ENCODE data around the gene ZNF506. TPM values are rescaled to one million over a fixed set of nuclear protein-coding genes. Genes with fewer than 3 reads are reported as not detected.

Gene ZNF506
- total RNA-seq, 1 donor from 2014 or later: 20.9 TPM

- no peak overlapping the region for H3K4me3 ChIP-seq (ENCODE audit: low read length in 3 of 3)
- no peak overlapping the region for H3K9ac ChIP-seq (ENCODE audit: low read depth in 1 of 3, low read length in 3 of 3)
- no peaks in the 10 kb centered on the region for H3K4me1 ChIP-seq (ENCODE audit: control insufficient read depth in 3 of 3, insufficient read depth in 3 of 3, low read length in 3 of 3)
- peaks cover 0 to 3% (median 2%) of the 10 kb centered on the region in 3 donors for H3K36me3 ChIP-seq (ENCODE audit: control insufficient read depth in 3 of 3, insufficient read depth in 3 of 3, low read length in 3 of 3)
- H3K9me3 ChIP-seq (ENCODE audit: control insufficient read depth in 3 of 3, low read length in 3 of 3): no peaks in the 10 kb centered on the region
- H3K27me3 ChIP-seq (ENCODE audit: control insufficient read depth in 3 of 3, insufficient read depth in 3 of 3, low read length in 3 of 3): no peaks in the 10 kb centered on the region
- no peak overlapping the region for H3K27ac ChIP-seq (ENCODE audit: low read depth, low read length)
These were observed 63.4 kb downstream of the ZNF506 start for GRCh38 chr19:19758164-19758563.

GRCh38 chr19:19752760-19753403 is 68.7 kb downstream of the ZNF506 start:
- no peaks in the 10 kb centered on the region for H3K27me3 ChIP-seq (ENCODE audit: control insufficient read depth in 3 of 3, insufficient read depth in 3 of 3, low read length in 3 of 3)
- H3K4me3 ChIP-seq (ENCODE audit: low read length in 3 of 3): no peak overlapping the region
- no peak overlapping the region for H3K9ac ChIP-seq (ENCODE audit: low read depth in 1 of 3, low read length in 3 of 3)
- no peak overlapping the region for H3K27ac ChIP-seq (ENCODE audit: low read depth, low read length)
- peaks cover 0 to 5% (median 0%) of the 10 kb centered on the region in 3 donors for H3K9me3 ChIP-seq (ENCODE audit: control insufficient read depth in 3 of 3, low read length in 3 of 3)
- H3K4me1 ChIP-seq (ENCODE audit: control insufficient read depth in 3 of 3, insufficient read depth in 3 of 3, low read length in 3 of 3): no peaks in the 10 kb centered on the region
- H3K36me3 ChIP-seq (ENCODE audit: control insufficient read depth in 3 of 3, insufficient read depth in 3 of 3, low read length in 3 of 3): peaks cover 0 to 2% (median 0%) of the 10 kb centered on the region in 3 donors

GRCh38 chr19:19751846-19752245 is 69.7 kb downstream of the ZNF506 start:
- no peaks in the 10 kb centered on the region for H3K27me3 ChIP-seq (ENCODE audit: control insufficient read depth in 3 of 3, insufficient read depth in 3 of 3, low read length in 3 of 3)
- no peak overlapping the region for H3K27ac ChIP-seq (ENCODE audit: low read depth, low read length)
- peaks cover 0 to 5% (median 0%) of the 10 kb centered on the region in 3 donors for H3K9me3 ChIP-seq (ENCODE audit: control insufficient read depth in 3 of 3, low read length in 3 of 3)
- H3K9ac ChIP-seq (ENCODE audit: low read depth in 1 of 3, low read length in 3 of 3): no peak overlapping the region
- H3K4me1 ChIP-seq (ENCODE audit: control insufficient read depth in 3 of 3, insufficient read depth in 3 of 3, low read length in 3 of 3): no peaks in the 10 kb centered on the region
- no peak overlapping the region for H3K4me3 ChIP-seq (ENCODE audit: low read length in 3 of 3)
- no peaks in the 10 kb centered on the region for H3K36me3 ChIP-seq (ENCODE audit: control insufficient read depth in 3 of 3, insufficient read depth in 3 of 3, low read length in 3 of 3)

GRCh38 chr19:19750842-19751790 is 70.4 kb downstream of the ZNF506 start:
- Histone ChIP-seq H3K9ac (ENCODE audit: low read depth in 1 of 3, low read length in 3 of 3) (no peak overlapping the region), H3K9me3 (ENCODE audit: control insufficient read depth in 3 of 3, low read length in 3 of 3) (peaks cover 0 to 5% (median 0%) of the 10 kb centered on the region in 3 donors), H3K27ac (ENCODE audit: low read depth, low read length) (no peak overlapping the region), H3K4me1 (ENCODE audit: control insufficient read depth in 3 of 3, insufficient read depth in 3 of 3, low read length in 3 of 3) (no peaks in the 10 kb centered on the region), H3K36me3 (ENCODE audit: control insufficient read depth in 3 of 3, insufficient read depth in 3 of 3, low read length in 3 of 3) (no peaks in the 10 kb centered on the region), H3K4me3 (ENCODE audit: low read length in 3 of 3) (no peak overlapping the region), H3K27me3 (ENCODE audit: control insufficient read depth in 3 of 3, insufficient read depth in 3 of 3, low read length in 3 of 3) (peaks cover 0 to 2% (median 0%) of the 10 kb centered on the region in 3 donors)

- Histone ChIP-seq H3K36me3 (ENCODE audit: control insufficient read depth in 3 of 3, insufficient read depth in 3 of 3, low read length in 3 of 3) (no peaks in the 10 kb centered on the region), H3K27ac (ENCODE audit: low read depth, low read length) (no peak overlapping the region), H3K4me3 (ENCODE audit: low read length in 3 of 3) (no peak overlapping the region), H3K9me3 (ENCODE audit: control insufficient read depth in 3 of 3, low read length in 3 of 3) (peaks cover 0 to 5% (median 0%) of the 10 kb centered on the region in 3 donors), H3K27me3 (ENCODE audit: control insufficient read depth in 3 of 3, insufficient read depth in 3 of 3, low read length in 3 of 3) (peaks cover 0 to 4% (median 0%) of the 10 kb centered on the region in 3 donors), H3K4me1 (ENCODE audit: control insufficient read depth in 3 of 3, insufficient read depth in 3 of 3, low read length in 3 of 3) (no peaks in the 10 kb centered on the region), H3K9ac (ENCODE audit: low read depth in 1 of 3, low read length in 3 of 3) (no peak overlapping the region)
These were observed 71.4 kb downstream of the ZNF506 start for GRCh38 chr19:19749908-19750841.

GRCh38 chr19:19749117-19749907 is 72.2 kb downstream of the ZNF506 start:
- H3K9me3 ChIP-seq (ENCODE audit: control insufficient read depth in 3 of 3, low read length in 3 of 3): peaks cover 0 to 5% (median 0%) of the 10 kb centered on the region in 3 donors
- no peak overlapping the region for H3K4me3 ChIP-seq (ENCODE audit: low read length in 3 of 3)
- peaks cover 0 to 6% (median 0%) of the 10 kb centered on the region in 3 donors for H3K27me3 ChIP-seq (ENCODE audit: control insufficient read depth in 3 of 3, insufficient read depth in 3 of 3, low read length in 3 of 3)
- H3K36me3 ChIP-seq (ENCODE audit: control insufficient read depth in 3 of 3, insufficient read depth in 3 of 3, low read length in 3 of 3): no peaks in the 10 kb centered on the region
- H3K27ac ChIP-seq (ENCODE audit: low read depth, low read length): no peak overlapping the region
- H3K4me1 ChIP-seq (ENCODE audit: control insufficient read depth in 3 of 3, insufficient read depth in 3 of 3, low read length in 3 of 3): no peaks in the 10 kb centered on the region
- H3K9ac ChIP-seq (ENCODE audit: low read depth in 1 of 3, low read length in 3 of 3): no peak overlapping the region

- peaks cover 0 to 5% (median 0%) of the 10 kb centered on the region in 3 donors for H3K9me3 ChIP-seq (ENCODE audit: control insufficient read depth in 3 of 3, low read length in 3 of 3)
- no peaks in the 10 kb centered on the region for H3K36me3 ChIP-seq (ENCODE audit: control insufficient read depth in 3 of 3, insufficient read depth in 3 of 3, low read length in 3 of 3)
- no peak overlapping the region for H3K4me3 ChIP-seq (ENCODE audit: low read length in 3 of 3)
- peaks cover 0 to 6% (median 0%) of the 10 kb centered on the region in 3 donors for H3K27me3 ChIP-seq (ENCODE audit: control insufficient read depth in 3 of 3, insufficient read depth in 3 of 3, low read length in 3 of 3)
- H3K27ac ChIP-seq (ENCODE audit: low read depth, low read length): no peak overlapping the region
- no peak overlapping the region for H3K9ac ChIP-seq (ENCODE audit: low read depth in 1 of 3, low read length in 3 of 3)
- H3K4me1 ChIP-seq (ENCODE audit: control insufficient read depth in 3 of 3, insufficient read depth in 3 of 3, low read length in 3 of 3): no peaks in the 10 kb centered on the region
These were observed 73.2 kb downstream of the ZNF506 start for GRCh38 chr19:19748249-19748938.

- no peak overlapping the region for H3K9ac ChIP-seq (ENCODE audit: low read depth in 1 of 3, low read length in 3 of 3)
- H3K36me3 ChIP-seq (ENCODE audit: control insufficient read depth in 3 of 3, insufficient read depth in 3 of 3, low read length in 3 of 3): no peaks in the 10 kb centered on the region
- no peak overlapping the region for H3K27ac ChIP-seq (ENCODE audit: low read depth, low read length)
- no peak overlapping the region for H3K4me3 ChIP-seq (ENCODE audit: low read length in 3 of 3)
- H3K27me3 ChIP-seq (ENCODE audit: control insufficient read depth in 3 of 3, insufficient read depth in 3 of 3, low read length in 3 of 3): peaks cover 0 to 12% (median 0%) of the 10 kb centered on the region in 3 donors
- H3K9me3 ChIP-seq (ENCODE audit: control insufficient read depth in 3 of 3, low read length in 3 of 3): peaks cover 0 to 7% (median 0%) of the 10 kb centered on the region in 3 donors
- H3K4me1 ChIP-seq (ENCODE audit: control insufficient read depth in 3 of 3, insufficient read depth in 3 of 3, low read length in 3 of 3): no peaks in the 10 kb centered on the region
These were observed 74.0 kb downstream of the ZNF506 start for GRCh38 chr19:19747357-19748220.

All from skeletal muscle tissue (tissue), 4 donors.